Liver (tissue), 9 donors: ENCODE data around the gene MYOZ2. TPM values are rescaled to one million over a fixed set of nuclear protein-coding genes. Genes with fewer than 3 reads are reported as not detected.

Experiments
- DNase-seq: peaks from one replicate; pipeline ENCODE4 v3.0.0-alpha.2; 2017; ENCODE audit warnings: low spot score
- H3K27ac ChIP-seq, 2 donors: one replicate each; pipeline ENCODE4 v1.7.0; 2013; ENCODE audit warnings: inconsistent platforms in 2 of 2, low read length in 2 of 2, control low read depth in 1 of 2, low read depth in 1 of 2, mild to moderate bottlenecking in 1 of 2
- H3K27me3 ChIP-seq, 4 donors: one replicate each; pipeline versions ENCODE4 v1.6.1 to v1.7.0; 2013; ENCODE audit warnings: low read length in 3 of 4, inconsistent platforms in 1 of 4, mild to moderate bottlenecking in 1 of 4, moderate library complexity in 1 of 4; ENCODE audit not compliant: control insufficient read depth in 4 of 4, insufficient read depth in 4 of 4
- H3K36me3 ChIP-seq, 4 donors: one replicate each; pipeline versions ENCODE4 v1.6.1 to v1.7.0; 2013; ENCODE audit warnings: low read length in 3 of 4, mild to moderate bottlenecking in 3 of 4, low read depth in 1 of 4, moderate library complexity in 1 of 4; ENCODE audit not compliant: control insufficient read depth in 4 of 4, insufficient read depth in 3 of 4
- H3K4me1 ChIP-seq, 4 donors: one replicate each; pipeline versions ENCODE4 v1.6.1 to v1.7.0; 2013; ENCODE audit warnings: low read length in 3 of 4, mild to moderate bottlenecking in 3 of 4, moderate library complexity in 1 of 4; ENCODE audit not compliant: control insufficient read depth in 4 of 4, insufficient read depth in 4 of 4
- H3K4me3 ChIP-seq, 3 donors: one replicate each; pipeline versions ENCODE4 v1.6.1 to v1.7.0; 2013; ENCODE audit warnings: low read length in 3 of 3, control low read depth in 1 of 3, low read depth in 1 of 3, mild to moderate bottlenecking in 1 of 3
- H3K9ac ChIP-seq, 2 donors: one replicate each; pipeline ENCODE4 v1.7.0; 2013; ENCODE audit warnings: low read length in 2 of 2, mild to moderate bottlenecking in 2 of 2, moderate library complexity in 2 of 2, control low read depth in 1 of 2, low read depth in 1 of 2
- H3K9me3 ChIP-seq, 4 donors: one replicate each; pipeline versions ENCODE4 v1.6.1 to v1.7.0; 2013; ENCODE audit warnings: low read length in 3 of 4; ENCODE audit not compliant: control insufficient read depth in 4 of 4
- EGR1 ChIP-seq, 2 donors: IDR thresholded peaks; 2 replicates each; pipeline ENCODE4 v1.6.1; 2016 to 2018; ENCODE audit warnings: antibody characterized with exemption in 2 of 2, low read depth in 2 of 2
- FOXA1 ChIP-seq: IDR thresholded peaks from 2 replicates; pipeline ENCODE4 v1.6.1; 2016; ENCODE audit warnings: antibody characterized with exemption
- FOXA2 ChIP-seq: IDR thresholded peaks from 2 replicates; pipeline ENCODE4 v1.6.1; 2016; ENCODE audit warnings: antibody characterized with exemption
- GABPA ChIP-seq, 2 donors: IDR thresholded peaks in 1 of 2; conservative IDR thresholded peaks in 1 of 2; 2 replicates each; pipeline ENCODE4 v1.6.1; 2016; ENCODE audit warnings: antibody characterized with exemption in 2 of 2, mild to moderate bottlenecking in 1 of 2, moderate library complexity in 1 of 2
- HNF4A ChIP-seq, 2 donors: conservative IDR thresholded peaks; 2 replicates each; pipeline ENCODE4 v1.6.1; 2016; ENCODE audit warnings: antibody characterized with exemption in 2 of 2, mild to moderate bottlenecking in 2 of 2
- HNF4G ChIP-seq: IDR thresholded peaks from 2 replicates; pipeline ENCODE4 v1.6.1; 2016; ENCODE audit warnings: antibody characterized with exemption
- JUND ChIP-seq, 2 donors: IDR thresholded peaks; 2 replicates each; pipeline ENCODE4 v1.6.1; 2016; ENCODE audit warnings: antibody characterized with exemption in 2 of 2
- NR2F2 ChIP-seq: IDR thresholded peaks from 2 replicates; pipeline ENCODE4 v1.6.1; 2016; ENCODE audit warnings: antibody characterized with exemption
- RAD21 ChIP-seq, 2 donors: IDR thresholded peaks; 2 replicates each; pipeline ENCODE4 v1.6.1; 2016; ENCODE audit warnings: antibody characterized with exemption in 2 of 2, mild to moderate bottlenecking in 2 of 2
- REST ChIP-seq: IDR thresholded peaks from 2 replicates; pipeline ENCODE4 v1.6.1; 2016; ENCODE audit warnings: antibody characterized with exemption, mild to moderate bottlenecking
- RXRA ChIP-seq, 2 donors: IDR thresholded peaks; 2 replicates each; pipeline ENCODE4 v1.6.1; 2017 to 2018; ENCODE audit warnings: antibody characterized with exemption in 2 of 2, mild to moderate bottlenecking in 1 of 2
- TAF1 ChIP-seq: conservative IDR thresholded peaks from 2 replicates; pipeline ENCODE4 v1.6.1; 2016; ENCODE audit warnings: antibody characterized with exemption, mild to moderate bottlenecking
- YY1 ChIP-seq: IDR thresholded peaks from 2 replicates; pipeline ENCODE4 v1.6.1; 2016; ENCODE audit warnings: antibody characterized with exemption, mild to moderate bottlenecking
- WGBS: extraction: QIAGEN DNeasy Blood & Tissue Kit; methylation state at CpG from one replicate; pipeline ENCODE4 v1.1.7; 2013; 5-methylcytosine and 5-hydroxymethylcytosine counted together
- polyA plus RNA-seq, 2 donors: library from polyadenylated mRNA; stranded (reverse) in 1 of 2; unstranded in 1 of 2; fragments of 200-250 nt in 1 of 2; fragments of >200 nt in 1 of 2; fragmentation: Nextera tagmentation in 1 of 2; extraction: Ambion mirVana in 1 of 2; gene quantifications; one replicate each; pipeline versions ENCODE4 v1.2.1 to v1.2.3, GENCODE V29; 2013 to 2015
- total RNA-seq, 2 donors: library from RNA; depleted of rRNA; stranded (reverse); fragments of >200 nt; gene quantifications; one replicate each; pipeline ENCODE4 v1.2.3, GENCODE V29; 2014
- TF ChIP-seq, protein P1 (sequence below): IDR thresholded peaks from 2 replicates; pipeline ENCODE4 v1.6.1; 2016; ENCODE audit warnings: antibody characterized with exemption
- TF ChIP-seq, protein P2 (sequence below): fragments of 150-350 bp; IDR thresholded peaks from 2 replicates; pipeline ENCODE4 v1.5.1; 2017; ENCODE audit warnings: improper control_type of control experiment, low read depth, low read length; ENCODE audit not compliant: missing input control
- TF ChIP-seq, protein P3 (sequence below): IDR thresholded peaks from 2 replicates; pipeline ENCODE4 v1.6.1; 2016; ENCODE audit warnings: antibody characterized with exemption
- TF ChIP-seq, protein P4 (sequence below): IDR thresholded peaks from 2 replicates; pipeline ENCODE4 v1.6.1; 2016; ENCODE audit warnings: antibody characterized with exemption
- donor health status: healthy.
- donor health status: healthy.
- donor health status: healthy.
- donor health status: healthy.
- donor health status: healthy.

MYOZ2 gene
- total and polyA plus RNA-seq, 4 donors = 0.03 to 0.08 TPM; not detected in 2

GRCh38 chr4:119136546-119136945 is 914 bp downstream of the MYOZ2 start:
- no peak for DNase-seq
- no peaks in the 10 kb centered on the region for H3K36me3 ChIP-seq
- no peak overlapping the region for H3K9ac ChIP-seq
- H3K27ac ChIP-seq = no peak overlapping the region
- WGBS = 70% methylated on average over 3 of the region's 3 CpGs
- no peaks in the 10 kb centered on the region for H3K4me1 ChIP-seq
- TF ChIP-seq YY1 (no peak), EGR1 (IDR thresholded peaks at IDR 0.05; ENCODE audit: low read depth in 2 of 2) (no peak), GABPA (IDR thresholded peaks at IDR 0.05 in 1 of 2, conservative IDR thresholded peaks at IDR 0.05 in 1 of 2) (no peak), HNF4G (no peak), FOXA2 (no peak), RAD21 (IDR thresholded peaks at IDR 0.05) (no peak), RXRA (IDR thresholded peaks at IDR 0.05) (no peak)
- TF ChIP-seq, protein P1, sequence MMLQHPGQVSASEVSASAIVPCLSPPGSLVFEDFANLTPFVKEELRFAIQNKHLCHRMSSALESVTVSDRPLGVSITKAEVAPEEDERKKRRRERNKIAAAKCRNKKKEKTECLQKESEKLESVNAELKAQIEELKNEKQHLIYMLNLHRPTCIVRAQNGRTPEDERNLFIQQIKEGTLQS = no peak
- no peaks in the 10 kb centered on the region for H3K9me3 ChIP-seq
- no peak overlapping the region for H3K4me3 ChIP-seq
- H3K27me3 ChIP-seq = no peaks in the 10 kb centered on the region

DNA sequence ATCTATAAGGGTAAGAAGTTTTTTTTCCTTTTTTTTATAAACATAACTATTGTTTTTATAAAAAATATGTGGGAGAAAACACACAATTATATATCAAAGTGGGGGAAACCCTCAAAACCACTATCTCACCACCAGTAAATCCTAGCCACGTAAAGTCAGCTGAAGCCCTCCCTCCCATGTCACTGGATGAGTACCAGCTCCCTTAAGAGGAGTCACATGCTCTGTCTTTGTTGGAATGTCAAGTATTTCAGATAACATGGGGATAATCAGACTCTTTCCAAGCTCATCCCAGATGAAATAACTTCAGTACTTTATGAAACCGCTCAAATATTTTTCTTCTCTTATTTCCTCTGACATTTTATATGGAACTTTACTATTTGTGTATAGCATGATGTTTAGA is 2.4 kb downstream of the MYOZ2 start:
- H3K4me1 ChIP-seq = no peaks in the 10 kb centered on the region
- WGBS = 68% methylated on average over 2 of the region's 2 CpGs
- TF ChIP-seq, protein P2, sequence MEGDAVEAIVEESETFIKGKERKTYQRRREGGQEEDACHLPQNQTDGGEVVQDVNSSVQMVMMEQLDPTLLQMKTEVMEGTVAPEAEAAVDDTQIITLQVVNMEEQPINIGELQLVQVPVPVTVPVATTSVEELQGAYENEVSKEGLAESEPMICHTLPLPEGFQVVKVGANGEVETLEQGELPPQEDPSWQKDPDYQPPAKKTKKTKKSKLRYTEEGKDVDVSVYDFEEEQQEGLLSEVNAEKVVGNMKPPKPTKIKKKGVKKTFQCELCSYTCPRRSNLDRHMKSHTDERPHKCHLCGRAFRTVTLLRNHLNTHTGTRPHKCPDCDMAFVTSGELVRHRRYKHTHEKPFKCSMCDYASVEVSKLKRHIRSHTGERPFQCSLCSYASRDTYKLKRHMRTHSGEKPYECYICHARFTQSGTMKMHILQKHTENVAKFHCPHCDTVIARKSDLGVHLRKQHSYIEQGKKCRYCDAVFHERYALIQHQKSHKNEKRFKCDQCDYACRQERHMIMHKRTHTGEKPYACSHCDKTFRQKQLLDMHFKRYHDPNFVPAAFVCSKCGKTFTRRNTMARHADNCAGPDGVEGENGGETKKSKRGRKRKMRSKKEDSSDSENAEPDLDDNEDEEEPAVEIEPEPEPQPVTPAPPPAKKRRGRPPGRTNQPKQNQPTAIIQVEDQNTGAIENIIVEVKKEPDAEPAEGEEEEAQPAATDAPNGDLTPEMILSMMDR = no peak
- TF ChIP-seq EGR1 (IDR thresholded peaks at IDR 0.05; ENCODE audit: low read depth in 2 of 2) (no peak), RXRA (IDR thresholded peaks at IDR 0.05) (no peak), RAD21 (IDR thresholded peaks at IDR 0.05) (no peak)

GRCh38 chr4:119139311-119139710 is 3.7 kb downstream of the MYOZ2 start:
- Histone ChIP-seq H3K9me3 (no peaks in the 10 kb centered on the region), H3K4me3 (no peak overlapping the region), H3K27ac (no peak overlapping the region), H3K27me3 (no peaks in the 10 kb centered on the region), H3K36me3 (no peaks in the 10 kb centered on the region), H3K4me1 (no peaks in the 10 kb centered on the region), H3K9ac (no peak overlapping the region)
- no peak for DNase-seq
- TF ChIP-seq HNF4A (conservative IDR thresholded peaks at IDR 0.05) = no peak
- TF ChIP-seq FOXA1 = no peak
- no peak for TF ChIP-seq JUND (IDR thresholded peaks at IDR 0.05)
- TF ChIP-seq FOXA2 = no peak
- TF ChIP-seq GABPA (IDR thresholded peaks at IDR 0.05 in 1 of 2, conservative IDR thresholded peaks at IDR 0.05 in 1 of 2) = no peak
- no peak for TF ChIP-seq HNF4G
- TF ChIP-seq, protein P3, sequence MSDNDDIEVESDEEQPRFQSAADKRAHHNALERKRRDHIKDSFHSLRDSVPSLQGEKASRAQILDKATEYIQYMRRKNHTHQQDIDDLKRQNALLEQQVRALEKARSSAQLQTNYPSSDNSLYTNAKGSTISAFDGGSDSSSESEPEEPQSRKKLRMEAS = no peak
- TF ChIP-seq, protein P4, sequence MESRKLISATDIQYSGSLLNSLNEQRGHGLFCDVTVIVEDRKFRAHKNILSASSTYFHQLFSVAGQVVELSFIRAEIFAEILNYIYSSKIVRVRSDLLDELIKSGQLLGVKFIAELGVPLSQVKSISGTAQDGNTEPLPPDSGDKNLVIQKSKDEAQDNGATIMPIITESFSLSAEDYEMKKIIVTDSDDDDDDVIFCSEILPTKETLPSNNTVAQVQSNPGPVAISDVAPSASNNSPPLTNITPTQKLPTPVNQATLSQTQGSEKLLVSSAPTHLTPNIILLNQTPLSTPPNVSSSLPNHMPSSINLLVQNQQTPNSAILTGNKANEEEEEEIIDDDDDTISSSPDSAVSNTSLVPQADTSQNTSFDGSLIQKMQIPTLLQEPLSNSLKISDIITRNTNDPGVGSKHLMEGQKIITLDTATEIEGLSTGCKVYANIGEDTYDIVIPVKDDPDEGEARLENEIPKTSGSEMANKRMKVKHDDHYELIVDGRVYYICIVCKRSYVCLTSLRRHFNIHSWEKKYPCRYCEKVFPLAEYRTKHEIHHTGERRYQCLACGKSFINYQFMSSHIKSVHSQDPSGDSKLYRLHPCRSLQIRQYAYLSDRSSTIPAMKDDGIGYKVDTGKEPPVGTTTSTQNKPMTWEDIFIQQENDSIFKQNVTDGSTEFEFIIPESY = no peak
- TF ChIP-seq, protein P2 = no peak
- no peak for TF ChIP-seq NR2F2
- TF ChIP-seq YY1 = no peak
- TF ChIP-seq RXRA (IDR thresholded peaks at IDR 0.05) = no peak
- no peak for TF ChIP-seq TAF1
- TF ChIP-seq REST = no peak
- TF ChIP-seq, protein P1 = no peak

More for the DNA sequence above, 2.4 kb downstream of the MYOZ2 start:
- H3K4me3 ChIP-seq = no peak overlapping the region
- DNase-seq = no peak
- no peaks in the 10 kb centered on the region for H3K27me3 ChIP-seq
- H3K9me3 ChIP-seq = no peaks in the 10 kb centered on the region
- no peak overlapping the region for H3K9ac ChIP-seq
- no peak overlapping the region for H3K27ac ChIP-seq
- no peaks in the 10 kb centered on the region for H3K36me3 ChIP-seq
